Colonic mucosa (tissue), 4 donors: ENCODE results near the gene POLE3. TPM values are rescaled to one million over a fixed set of nuclear protein-coding genes. Genes with fewer than 3 reads are reported as not detected.
A peak's percentile ranks its signal among the peaks of the same experiment; 100 is the strongest.

ENCODE experiments used
- DNase-seq: peaks from one replicate; pipeline ENCODE4 v3.0.0-alpha.2; 2020
- H3K27ac ChIP-seq: fragments of 200-600 bp; one replicate; pipeline ENCODE4 v1.8.0; 2021
- H3K27me3 ChIP-seq: fragments of 200-600 bp; one replicate; pipeline ENCODE4 v1.8.0; 2021
- H3K36me3 ChIP-seq: fragments of 200-600 bp; one replicate; pipeline ENCODE4 v1.8.0; 2021
- H3K4me1 ChIP-seq: fragments of 200-600 bp; one replicate; pipeline ENCODE4 v1.8.0; 2021; ENCODE audit warnings: mild to moderate bottlenecking
- H3K4me3 ChIP-seq: fragments of 200-600 bp; one replicate; pipeline ENCODE4 v1.8.0; 2021
- H3K9ac ChIP-seq, 2 donors: one replicate each; pipeline ENCODE4 v1.7.0; 2013; ENCODE audit warnings: control low read depth in 2 of 2, low read depth in 2 of 2, low read length in 2 of 2
- H3K9me3 ChIP-seq: fragments of 200-600 bp; one replicate; pipeline ENCODE4 v1.8.0; 2021
- intact Hi-C: fragments of 100-400 bp; cut with DNase I; formaldehyde crosslinking; loops from one replicate; pipeline ENCODE4 v1.14.1; 2022
- total RNA-seq, 2 donors: library from RNA; stranded (reverse); fragmentation: NEBNext Ultra II Directional in 1 of 2; extraction: Animal tissue kit (Norgen Biotek cat#: 25700) in 1 of 2; gene quantifications; one replicate each; pipeline ENCODE4 v1.2.1, GENCODE V29; 2021
- TF ChIP-seq, protein P1 (sequence below): fragments of 200-600 bp; IDR thresholded peaks from one replicate; pipeline ENCODE4 v1.8.0; 2022; ENCODE audit warnings: antibody characterized with exemption, mild to moderate bottlenecking
- donor health status: healthy.
- donor health status: DM: no; HTN: no; CAD: no.
- donor health status: DM: no; HTN: no; CAD: no.

POLE3 gene
- total RNA-seq, 2 donors from 2014 or later: 27.0 to 46.6 TPM

DNA sequence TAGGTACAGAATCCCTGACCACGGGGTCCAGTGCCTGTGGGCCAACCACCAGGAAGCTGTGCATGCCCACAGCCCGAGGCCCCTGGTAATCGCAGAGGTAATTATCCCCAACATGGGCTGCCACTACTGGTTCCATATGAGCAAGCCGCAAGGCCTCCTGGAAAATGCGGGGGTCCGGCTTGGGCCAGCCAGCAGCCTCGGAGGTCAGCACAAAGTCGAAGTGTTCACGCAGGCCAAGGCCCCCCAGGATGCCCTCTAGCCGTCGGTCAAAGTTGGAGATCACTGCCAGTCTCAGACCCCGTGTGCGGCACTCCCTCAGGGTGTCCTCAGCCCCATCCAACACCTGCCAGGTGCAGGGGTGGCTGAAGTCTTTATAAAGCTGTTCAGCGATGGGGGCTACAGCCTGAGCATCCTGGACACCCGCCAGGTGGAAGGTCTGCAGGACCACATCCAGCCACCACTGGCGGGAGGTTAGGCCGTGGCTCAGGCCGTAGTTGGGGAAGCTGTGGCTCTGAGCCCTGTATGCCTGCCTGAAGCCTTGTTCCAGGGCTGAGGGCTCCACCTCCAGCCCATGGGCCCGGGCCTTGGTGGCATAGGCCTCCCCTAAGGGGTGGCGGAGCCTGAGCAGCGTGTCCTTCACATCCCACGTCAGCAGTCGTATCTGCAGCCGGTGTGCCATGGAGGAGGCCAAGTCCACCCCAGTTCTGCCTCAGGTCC lies 36.6 kb downstream of the POLE3 start:
- H3K4me1 ChIP-seq: peaks cover 11% of the 10 kb centered on the region
- peak overlapping the region in 1 of 2 donors; percentile 4 for H3K9ac ChIP-seq
- no peak overlapping the region for H3K27ac ChIP-seq
- intact Hi-C loops: no loop called here
- H3K36me3 ChIP-seq: peaks cover 8% of the 10 kb centered on the region
- no peak overlapping the region for H3K4me3 ChIP-seq
- H3K27me3 ChIP-seq: no peaks in the 10 kb centered on the region
- DNase-seq: no peak
- TF ChIP-seq, protein P1, sequence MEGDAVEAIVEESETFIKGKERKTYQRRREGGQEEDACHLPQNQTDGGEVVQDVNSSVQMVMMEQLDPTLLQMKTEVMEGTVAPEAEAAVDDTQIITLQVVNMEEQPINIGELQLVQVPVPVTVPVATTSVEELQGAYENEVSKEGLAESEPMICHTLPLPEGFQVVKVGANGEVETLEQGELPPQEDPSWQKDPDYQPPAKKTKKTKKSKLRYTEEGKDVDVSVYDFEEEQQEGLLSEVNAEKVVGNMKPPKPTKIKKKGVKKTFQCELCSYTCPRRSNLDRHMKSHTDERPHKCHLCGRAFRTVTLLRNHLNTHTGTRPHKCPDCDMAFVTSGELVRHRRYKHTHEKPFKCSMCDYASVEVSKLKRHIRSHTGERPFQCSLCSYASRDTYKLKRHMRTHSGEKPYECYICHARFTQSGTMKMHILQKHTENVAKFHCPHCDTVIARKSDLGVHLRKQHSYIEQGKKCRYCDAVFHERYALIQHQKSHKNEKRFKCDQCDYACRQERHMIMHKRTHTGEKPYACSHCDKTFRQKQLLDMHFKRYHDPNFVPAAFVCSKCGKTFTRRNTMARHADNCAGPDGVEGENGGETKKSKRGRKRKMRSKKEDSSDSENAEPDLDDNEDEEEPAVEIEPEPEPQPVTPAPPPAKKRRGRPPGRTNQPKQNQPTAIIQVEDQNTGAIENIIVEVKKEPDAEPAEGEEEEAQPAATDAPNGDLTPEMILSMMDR: no peak
- no peaks in the 10 kb centered on the region for H3K9me3 ChIP-seq

DNA sequence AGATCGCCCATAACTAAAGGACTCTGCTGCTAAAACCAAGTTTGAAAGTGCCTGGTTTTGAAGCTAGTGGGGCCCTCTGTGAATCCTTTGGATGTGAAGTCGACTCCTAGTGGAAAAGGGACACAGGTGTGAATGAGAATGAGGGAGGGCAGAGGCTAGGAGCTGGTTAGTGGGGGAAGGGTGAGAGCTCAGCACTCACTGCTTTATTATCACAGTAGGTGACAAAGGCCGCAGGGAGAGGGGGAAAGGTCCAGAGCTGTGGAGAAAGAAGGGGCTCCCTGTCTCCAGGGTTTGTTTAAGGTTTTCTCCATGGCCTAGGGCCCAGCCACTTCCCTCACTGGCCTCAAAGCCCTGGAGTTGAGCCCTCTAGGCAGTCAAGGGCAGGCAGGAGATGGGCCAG lies 37.2 kb downstream of the POLE3 start:
- intact Hi-C loops: no loop called here
- Histone ChIP-seq H3K9me3 (no peaks in the 10 kb centered on the region), H3K27me3 (no peaks in the 10 kb centered on the region), H3K4me1 (peaks cover 11% of the 10 kb centered on the region), H3K4me3 (no peak overlapping the region), H3K36me3 (peaks cover 8% of the 10 kb centered on the region), H3K27ac (no peak overlapping the region), H3K9ac (no peak overlapping the region)
- TF ChIP-seq, protein P1: no peak
- DNase-seq: no peak

DNA sequence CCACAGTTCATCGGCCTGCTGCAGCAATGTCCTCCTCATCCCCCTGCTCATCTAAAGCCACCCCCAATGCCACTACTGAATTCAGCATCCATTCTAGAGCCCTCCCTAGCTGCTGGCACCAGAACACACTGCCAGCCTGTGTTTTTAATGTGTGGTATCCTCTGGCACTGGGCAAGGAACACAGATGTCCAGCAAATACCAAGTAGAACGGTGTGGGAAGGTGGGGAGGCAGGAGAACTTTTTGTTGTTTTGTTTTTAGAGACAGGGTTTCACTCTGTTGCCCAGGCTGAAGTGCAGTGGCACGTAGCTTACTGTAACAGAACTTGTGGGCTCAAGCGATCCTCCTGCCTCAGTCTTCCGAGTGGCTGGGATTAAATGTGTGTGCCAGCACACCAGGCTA lies 38.4 kb downstream of the POLE3 start:
- no peak overlapping the region for H3K9ac ChIP-seq
- H3K4me1 ChIP-seq: peaks cover 11% of the 10 kb centered on the region
- no peaks in the 10 kb centered on the region for H3K9me3 ChIP-seq
- H3K27me3 ChIP-seq: no peaks in the 10 kb centered on the region
- TF ChIP-seq, protein P1: no peak
- intact Hi-C loops: no loop called here
- DNase-seq: no peak
- H3K4me3 ChIP-seq: no peak overlapping the region
- peaks cover 8% of the 10 kb centered on the region for H3K36me3 ChIP-seq
- no peak overlapping the region for H3K27ac ChIP-seq

DNA sequence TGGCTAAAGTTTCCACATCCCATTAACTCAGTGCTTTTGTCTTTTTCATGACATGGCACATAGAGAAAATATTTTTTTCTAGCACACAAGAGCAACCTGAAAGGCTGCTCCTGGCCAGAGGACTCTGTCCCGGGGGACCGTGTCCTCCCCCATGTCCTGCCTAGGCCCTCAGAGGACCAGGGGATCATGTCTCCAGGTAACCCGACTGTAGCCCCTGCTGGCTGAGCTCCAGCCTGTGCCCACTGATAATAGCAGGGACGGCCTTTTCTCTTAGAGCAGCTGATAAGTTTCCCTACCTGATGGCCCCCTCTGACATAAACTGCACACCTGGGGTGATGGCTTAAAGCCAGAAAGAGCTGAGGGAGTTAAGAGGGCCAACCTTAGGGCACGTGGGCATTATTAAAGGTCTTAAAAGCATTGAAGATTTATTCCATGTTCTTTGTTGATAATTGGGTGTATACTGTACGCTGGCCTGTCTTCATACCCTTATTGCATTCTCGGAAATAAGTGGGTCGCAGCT lies 39.6 kb downstream of the POLE3 start:
- Histone ChIP-seq H3K9ac (no peak overlapping the region), H3K27me3 (no peaks in the 10 kb centered on the region), H3K9me3 (no peaks in the 10 kb centered on the region), H3K4me1 (peaks cover 11% of the 10 kb centered on the region), H3K4me3 (no peak overlapping the region), H3K36me3 (peaks cover 8% of the 10 kb centered on the region), H3K27ac (no peak overlapping the region)
- intact Hi-C loops: no loop called here
- DNase-seq: no peak
- TF ChIP-seq, protein P1: no peak

DNA sequence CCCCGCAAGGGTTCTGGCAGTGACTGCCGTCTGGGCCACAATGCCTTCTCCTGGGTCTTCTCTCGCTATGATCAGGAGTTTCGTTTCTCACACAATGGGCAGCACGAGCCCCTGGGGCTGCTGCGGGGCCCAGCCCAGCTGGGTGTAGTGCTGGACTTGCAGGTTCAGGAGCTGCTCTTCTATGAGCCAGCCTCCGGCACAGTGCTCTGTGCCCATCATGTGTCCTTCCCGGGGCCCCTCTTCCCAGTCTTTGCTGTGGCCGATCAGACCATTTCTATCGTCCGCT lies 40.7 kb downstream of the POLE3 start:
- H3K9me3 ChIP-seq: no peaks in the 10 kb centered on the region
- H3K9ac ChIP-seq: no peak overlapping the region
- H3K27me3 ChIP-seq: no peaks in the 10 kb centered on the region
- DNase-seq: no peak
- no peak overlapping the region for H3K4me3 ChIP-seq
- TF ChIP-seq, protein P1: no peak
- no peak overlapping the region for H3K27ac ChIP-seq
- H3K4me1 ChIP-seq: peaks cover 6% of the 10 kb centered on the region
- intact Hi-C loops: no loop called here
- peaks cover 8% of the 10 kb centered on the region for H3K36me3 ChIP-seq
